Parathyroid adenoma (tissue), 2 donors: ENCODE results near the gene IL20RB.
"Not testable (repeated sequence)": the region's sequence is repeated elsewhere in the genome, so short reads cannot be mapped to it uniquely, and the experiment has no call there.

Experiments used
- H2AFZ ChIP-seq: fragments of 300-600 bp; sonication (generic); one replicate; pipeline ENCODE4 v1.7.0; 2017; ENCODE audit warnings: antibody characterized with exemption, mild to moderate bottlenecking
- H3K27ac ChIP-seq: fragments of 300-600 bp; sonication (generic); one replicate; pipeline ENCODE4 v1.7.0; 2017
- H3K27me3 ChIP-seq: fragments of 300-600 bp; sonication (generic); one replicate; pipeline ENCODE4 v1.7.0; 2017; ENCODE audit warnings: low read length; ENCODE audit not compliant: control insufficient read depth, insufficient read depth
- H3K36me3 ChIP-seq: fragments of 300-600 bp; sonication (generic); one replicate; pipeline ENCODE4 v1.7.0; 2017; ENCODE audit warnings: low read length; ENCODE audit not compliant: control insufficient read depth, insufficient read depth
- H3K4me1 ChIP-seq: fragments of 300-600 bp; sonication (generic); one replicate; pipeline ENCODE4 v1.7.0; 2017; ENCODE audit warnings: control low read depth
- H3K4me2 ChIP-seq: fragments of 300-600 bp; sonication (generic); one replicate; pipeline ENCODE4 v1.7.0; 2017; ENCODE audit warnings: low read length
- H3K4me3 ChIP-seq: fragments of 300-600 bp; sonication (generic); one replicate; pipeline ENCODE4 v1.7.0; 2017; ENCODE audit warnings: low read depth, low read length
- H3K79me2 ChIP-seq: fragments of 300-600 bp; sonication (generic); one replicate; pipeline ENCODE4 v1.7.0; 2017; ENCODE audit warnings: control low read depth
- H3K9ac ChIP-seq: fragments of 300-600 bp; sonication (generic); one replicate; pipeline ENCODE4 v1.7.0; 2017; ENCODE audit warnings: mild to moderate bottlenecking
- H3K9me3 ChIP-seq: fragments of 300-600 bp; sonication (generic); one replicate; pipeline ENCODE4 v1.7.0; 2017; ENCODE audit warnings: low read length; ENCODE audit not compliant: control insufficient read depth
- CTCF ChIP-seq: fragments of 300-600 bp; sonication (generic); IDR thresholded peaks from one replicate; pipeline ENCODE4 v1.7.0; 2017; ENCODE audit warnings: antibody characterized with exemption, mild to moderate bottlenecking
- donor health status: primary hyperparathyroidism.

IL20RB gene

GRCh38 chr3:136994772-136995516 is 37.2 kb downstream of the IL20RB start:
- Histone ChIP-seq H3K4me1 (peaks cover 14% of the 10 kb centered on the region), H3K4me3 (no peak overlapping the region), H3K36me3 (no peaks in the 10 kb centered on the region), H3K4me2 (no peak overlapping the region), H2AFZ (peak overlapping the region; percentile 42), H3K27me3 (no peaks in the 10 kb centered on the region), H3K9ac (no peak overlapping the region), H3K9me3 (no peaks in the 10 kb centered on the region), H3K79me2 (no peaks in the 10 kb centered on the region), H3K27ac (peak overlapping the region; percentile 63)
- no peak for TF ChIP-seq CTCF

GRCh38 chr3:136995652-136996051 is 37.9 kb downstream of the IL20RB start:
- H2AFZ ChIP-seq: peak overlapping the region; percentile 42
- H3K4me3 ChIP-seq: no peak overlapping the region
- H3K9me3 ChIP-seq: no peaks in the 10 kb centered on the region
- no peak overlapping the region for H3K4me2 ChIP-seq
- H3K9ac ChIP-seq: no peak overlapping the region
- H3K4me1 ChIP-seq: peaks cover 14% of the 10 kb centered on the region
- peak overlapping the region; percentile 63 for H3K27ac ChIP-seq
- H3K36me3 ChIP-seq: no peaks in the 10 kb centered on the region
- no peaks in the 10 kb centered on the region for H3K79me2 ChIP-seq
- TF ChIP-seq CTCF: no peak
- H3K27me3 ChIP-seq: no peaks in the 10 kb centered on the region

- TF ChIP-seq CTCF: no peak
- H3K27ac ChIP-seq: no peak overlapping the region
- H3K4me1 ChIP-seq: peaks cover 6% of the 10 kb centered on the region
- no peak overlapping the region for H3K4me2 ChIP-seq
- H3K4me3 ChIP-seq: no peak overlapping the region
- H3K9me3 ChIP-seq: no peaks in the 10 kb centered on the region
- H3K79me2 ChIP-seq: no peaks in the 10 kb centered on the region
- no peak overlapping the region for H2AFZ ChIP-seq
- H3K9ac ChIP-seq: no peak overlapping the region
- no peaks in the 10 kb centered on the region for H3K27me3 ChIP-seq
- no peaks in the 10 kb centered on the region for H3K36me3 ChIP-seq
These were observed 42.3 kb downstream of the IL20RB start for GRCh38 chr3:137000039-137000438.

GRCh38 chr3:137007376-137007775 is 49.6 kb downstream of the IL20RB start:
- not testable (repeated sequence) for H3K36me3 ChIP-seq, H3K27ac ChIP-seq, H3K9ac ChIP-seq, H3K79me2 ChIP-seq, H3K9me3 ChIP-seq, H3K4me3 ChIP-seq, H3K4me2 ChIP-seq, H2AFZ ChIP-seq, H3K27me3 ChIP-seq, H3K4me1 ChIP-seq

- H3K4me2 ChIP-seq: no peak overlapping the region
- H3K9me3 ChIP-seq: no peaks in the 10 kb centered on the region
- H3K9ac ChIP-seq: no peak overlapping the region
- H3K4me1 ChIP-seq: no peaks in the 10 kb centered on the region
- no peak for TF ChIP-seq CTCF
- no peaks in the 10 kb centered on the region for H3K79me2 ChIP-seq
- H2AFZ ChIP-seq: no peak overlapping the region
- no peaks in the 10 kb centered on the region for H3K27me3 ChIP-seq
- no peaks in the 10 kb centered on the region for H3K36me3 ChIP-seq
- no peak overlapping the region for H3K27ac ChIP-seq
- H3K4me3 ChIP-seq: no peak overlapping the region
These were observed 50.3 kb downstream of the IL20RB start for GRCh38 chr3:137008131-137008530.
